ENCODE data around the gene CD300H.
"Not testable (repeated sequence)": the region's sequence is repeated elsewhere in the genome, so short reads cannot be mapped to it uniquely, and the experiment has no call there.

DNA sequence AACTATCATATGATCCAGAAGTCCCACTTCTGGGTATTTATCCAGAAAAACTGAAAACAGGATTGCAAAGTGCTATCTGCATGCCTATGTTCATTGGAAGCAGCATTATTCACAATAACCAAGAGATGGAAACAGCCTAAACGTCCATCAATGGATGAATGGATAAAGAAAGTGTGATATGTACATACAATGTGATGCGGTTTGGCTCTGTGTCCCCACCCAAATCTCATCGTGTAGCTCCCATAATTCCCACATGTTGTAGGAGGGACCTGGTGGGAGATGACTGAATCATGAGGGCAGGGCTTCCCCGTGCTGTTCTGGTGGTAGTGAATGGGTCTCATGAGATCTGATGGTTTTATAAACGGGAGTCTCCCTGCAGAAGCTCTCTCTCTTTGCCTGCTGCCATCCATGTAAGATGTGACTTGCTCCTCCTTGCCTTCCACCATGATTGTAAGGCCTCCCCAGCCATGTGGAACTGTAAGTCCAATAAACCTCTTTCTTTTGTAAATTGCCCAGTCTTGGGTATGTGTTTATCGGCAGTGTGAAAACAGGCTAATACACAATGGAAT is 48.8 kb downstream of the CD300H start:
- TF ChIP-seq CTCF, EZH2 (IDR thresholded peaks at IDR 0.05): not testable (repeated sequence)

Measured in neural progenitor cell (in vitro differentiated cells).